PC-9 (cell line): ENCODE results near the gene ALPP. TPM values are rescaled to one million over a fixed set of nuclear protein-coding genes. Genes with fewer than 3 reads are reported as not detected.
"Not testable (repeated sequence)": the region's sequence is repeated elsewhere in the genome, so short reads cannot be mapped to it uniquely, and the experiment has no call there.

ENCODE experiments used
- BruUV-seq: library from RNA; stranded (reverse); fragments of 400-500 nt; replicated peaks from 2 replicates; lab custom pipeline; 2021; lab: Mats Ljungman, UMichigan
- CTCF ChIA-PET: fragments of 300-600 bp; sonication (Branson Sonifier 250); formaldehyde crosslinking; loops from one replicate; lab custom pipeline; 2022; ENCODE audit warnings: antibody characterized with exemption; lab: Charles Lee
- POLR2A ChIA-PET: fragments of 300-600 bp; sonication (Branson Sonifier 250); formaldehyde crosslinking; loops from one replicate; lab custom pipeline; 2022; ENCODE audit warnings: antibody characterized with exemption; ENCODE audit not compliant: unreplicated experiment; lab: Charles Lee
- DNase-seq, 2 experiments: peaks; one replicate each; pipeline versions ENCODE4 v3.0.0 to v3.0.0-alpha.2; 2015 to 2022; ENCODE audit warnings: mixed read lengths in 1 of 2
- H2AFZ ChIP-seq: fragments of 200-600 bp; sonication (generic); 2 replicates; pipeline ENCODE4 v1.8.1; 2017; ENCODE audit warnings: antibody characterized with exemption
- H3F3A ChIP-seq: fragments of 200-600 bp; sonication (generic); 2 replicates; pipeline ENCODE4 v1.8.1; 2017; ENCODE audit warnings: antibody characterized with exemption, mild to moderate bottlenecking, low read depth; ENCODE audit not compliant: insufficient read depth
- H3K27ac ChIP-seq: fragments of 200-600 bp; sonication (generic); 2 replicates; pipeline ENCODE4 v1.6.1; 2016; ENCODE audit warnings: mixed run types
- H3K27me3 ChIP-seq: fragments of 200-600 bp; sonication (generic); 2 replicates; pipeline ENCODE4 v1.6.1; 2016; ENCODE audit warnings: low read depth, mixed run types; ENCODE audit not compliant: insufficient read depth
- H3K36me3 ChIP-seq: fragments of 200-600 bp; sonication (generic); 2 replicates; pipeline ENCODE4 v1.6.1; 2016; ENCODE audit warnings: low read depth, mixed run types
- H3K4me1 ChIP-seq: fragments of 200-600 bp; sonication (generic); replicated peaks from 2 replicates; pipeline ENCODE4 v1.6.1; 2016; ENCODE audit warnings: mixed run types; ENCODE audit not compliant: insufficient read depth
- H3K4me2 ChIP-seq: fragments of 200-600 bp; sonication (generic); 2 replicates; pipeline ENCODE4 v1.6.1; 2017; ENCODE audit warnings: mixed run types
- H3K4me3 ChIP-seq: fragments of 200-600 bp; sonication (generic); 2 replicates; pipeline ENCODE4 v1.6.1; 2016; ENCODE audit warnings: mixed run types
- H3K79me2 ChIP-seq: fragments of 200-600 bp; sonication (generic); 2 replicates; pipeline ENCODE4 v1.6.1; 2017; ENCODE audit warnings: low read depth, mixed run types
- H3K9me2 ChIP-seq: fragments of 200-600 bp; sonication (generic); 2 replicates; pipeline ENCODE4 v1.8.1; 2017; ENCODE audit warnings: mild to moderate bottlenecking; ENCODE audit not compliant: insufficient read depth
- H3K9me3 ChIP-seq: fragments of 200-600 bp; sonication (generic); 2 replicates; pipeline ENCODE4 v1.8.1; 2016; ENCODE audit warnings: low read depth; ENCODE audit not compliant: insufficient read depth
- H4K20me1 ChIP-seq: fragments of 200-600 bp; sonication (generic); 2 replicates; pipeline ENCODE4 v1.8.1; 2017; ENCODE audit not compliant: insufficient read depth
- CTCF ChIP-seq: fragments of 200-600 bp; sonication (generic); conservative IDR thresholded peaks from 2 replicates; pipeline ENCODE4 v1.6.1; 2017; ENCODE audit warnings: mixed run types, antibody characterized with exemption, mild to moderate bottlenecking, moderate library complexity
- EZH2 ChIP-seq: fragments of 200-600 bp; sonication (generic); IDR thresholded peaks from 2 replicates; pipeline ENCODE4 v1.8.0; 2017; ENCODE audit warnings: antibody characterized with exemption, low read depth
- intact Hi-C: fragments of 100-400 bp; cut with micrococcal nuclease; formaldehyde crosslinking; loops from one replicate; pipeline ENCODE4 v1.10.0; 2022; ENCODE audit not compliant: unreplicated experiment
- total RNA-seq: library from RNA; stranded (reverse); gene quantifications from 2 replicates; pipeline ENCODE4 v1.2.3, GENCODE V29; 2021

The ALPP gene
- total RNA-seq, 1 experiment from 2014 or later, result 47.5 TPM

- Histone ChIP-seq H3K79me2 (no peaks in the 10 kb centered on the region), H3K27ac (no peak overlapping the region), H3K36me3 (no peaks in the 10 kb centered on the region), H3F3A (no peaks in the 10 kb centered on the region), H4K20me1 (no peaks in the 10 kb centered on the region), H3K9me2 (no peaks in the 10 kb centered on the region), H2AFZ (no peak overlapping the region), H3K4me3 (no peak overlapping the region), H3K4me2 (no peak overlapping the region), H3K27me3 (no peaks in the 10 kb centered on the region), H3K4me1 (no peaks in the 10 kb centered on the region), H3K9me3 (no peaks in the 10 kb centered on the region)
- DNase-seq, result no peak
- POLR2A ChIA-PET, result no interaction called here
- CTCF ChIA-PET, result no interaction called here
- TF ChIP-seq CTCF, result no peak
- TF ChIP-seq EZH2, result no peak
- no TSS peak for BruUV-seq
- intact Hi-C loops, result no loop called here
Measured at GRCh38 chr2:232336981-232337720, 41.4 kb upstream of the ALPP start.

GRCh38 chr2:232338094-232338758 is 40.3 kb upstream of the ALPP start:
- BruUV-seq, H3F3A ChIP-seq, H3K9me2 ChIP-seq, H3K4me2 ChIP-seq, DNase-seq, H3K27me3 ChIP-seq, H3K36me3 ChIP-seq, H3K4me1 ChIP-seq, H3K79me2 ChIP-seq, intact Hi-C loops, H3K9me3 ChIP-seq, H2AFZ ChIP-seq, H3K4me3 ChIP-seq, POLR2A ChIA-PET, CTCF ChIA-PET, H4K20me1 ChIP-seq, H3K27ac ChIP-seq: not testable (repeated sequence)

- no peaks in the 10 kb centered on the region for H3K27me3 ChIP-seq
- no peaks in the 10 kb centered on the region for H3K79me2 ChIP-seq
- no peaks in the 10 kb centered on the region for H4K20me1 ChIP-seq
- TF ChIP-seq EZH2 (no peak), CTCF (no peak)
- H3K9me3 ChIP-seq, result no peaks in the 10 kb centered on the region
- H3K4me2 ChIP-seq, result no peak overlapping the region
- H3K4me1 ChIP-seq, result no peaks in the 10 kb centered on the region
- ChIA-PET CTCF (no interaction called here), POLR2A (no interaction called here)
- H3K9me2 ChIP-seq, result no peaks in the 10 kb centered on the region
- no peak overlapping the region for H2AFZ ChIP-seq
- no peak overlapping the region for H3K27ac ChIP-seq
- intact Hi-C loops, result no loop called here
- H3K4me3 ChIP-seq, result no peak overlapping the region
- no peaks in the 10 kb centered on the region for H3K36me3 ChIP-seq
- DNase-seq, result no peak
- H3F3A ChIP-seq, result no peaks in the 10 kb centered on the region
- BruUV-seq, result no TSS peak
Measured at GRCh38 chr2:232338759-232339106, 39.8 kb upstream of the ALPP start.
